H9 (cell line): ENCODE results near the gene BCAP29. TPM values are rescaled to one million over a fixed set of nuclear protein-coding genes. Genes with fewer than 3 reads are reported as not detected.

Experiments used
- DNase-seq: peaks from one replicate; pipeline ENCODE4 v3.0.0-alpha.2; 2017
- H2AFZ ChIP-seq: one replicate; pipeline ENCODE4 v1.6.1; 2013; ENCODE audit warnings: mild to moderate bottlenecking, low read length, control low read depth, moderate library complexity
- H2AK5ac ChIP-seq: 2 replicates; pipeline ENCODE4 v1.6.1; 2013; ENCODE audit warnings: low read length, control low read depth, mixed read lengths; ENCODE audit not compliant: insufficient read length
- H2BK120ac ChIP-seq: one replicate; pipeline ENCODE4 v1.6.1; 2013; ENCODE audit warnings: low read depth, mild to moderate bottlenecking, low read length, control low read depth, inconsistent platforms; ENCODE audit not compliant: poor library complexity, severe bottlenecking
- H2BK12ac ChIP-seq: 2 replicates; pipeline ENCODE4 v1.6.1; 2013; ENCODE audit warnings: low read length, control low read depth, mixed read lengths, low read depth; ENCODE audit not compliant: insufficient read length
- H2BK15ac ChIP-seq: 2 replicates; pipeline ENCODE4 v1.6.1; 2013; ENCODE audit warnings: low read depth, low read length, control low read depth
- H2BK20ac ChIP-seq: one replicate; pipeline ENCODE4 v1.6.1; 2013; ENCODE audit warnings: low read depth, mild to moderate bottlenecking, low read length, control low read depth, inconsistent platforms; ENCODE audit not compliant: poor library complexity, severe bottlenecking
- H2BK5ac ChIP-seq: 2 replicates; pipeline ENCODE4 v1.6.1; 2013; ENCODE audit warnings: low read length, control low read depth, mixed read lengths; ENCODE audit not compliant: insufficient read length
- H3K14ac ChIP-seq: 2 replicates; pipeline ENCODE4 v1.6.1; 2013; ENCODE audit warnings: low read length, control low read depth; ENCODE audit not compliant: insufficient read depth
- H3K18ac ChIP-seq: 2 replicates; pipeline ENCODE4 v1.6.1; 2013; ENCODE audit warnings: low read depth, mild to moderate bottlenecking, mixed read lengths, low read length, control low read depth; ENCODE audit not compliant: insufficient read length
- H3K23ac ChIP-seq: 2 replicates; pipeline ENCODE4 v1.6.1; 2013; ENCODE audit warnings: low read length, control low read depth, mixed read lengths, low read depth; ENCODE audit not compliant: insufficient read length
- H3K23me2 ChIP-seq: 2 replicates; pipeline ENCODE4 v1.6.1; 2013; ENCODE audit warnings: low read depth, mild to moderate bottlenecking, mixed read lengths, low read length, control low read depth; ENCODE audit not compliant: insufficient read length, poor library complexity, severe bottlenecking
- H3K27ac ChIP-seq: 2 replicates; pipeline ENCODE4 v1.5.1; 2013; ENCODE audit warnings: low read length, control low read depth, mixed read lengths, low read depth; ENCODE audit not compliant: insufficient read length
- H3K27me3 ChIP-seq: 2 replicates; pipeline ENCODE4 v1.6.1; 2013; ENCODE audit warnings: low read length, control low read depth, inconsistent platforms; ENCODE audit not compliant: insufficient read depth
- H3K4ac ChIP-seq: 2 replicates; pipeline ENCODE4 v1.6.1; 2013; ENCODE audit warnings: low read depth, mild to moderate bottlenecking, control low read depth, inconsistent platforms, low read length, moderate library complexity
- H3K4me1 ChIP-seq: 2 replicates; pipeline ENCODE4 v1.6.1; 2013; ENCODE audit warnings: low read length, control low read depth, inconsistent platforms; ENCODE audit not compliant: insufficient read depth
- H3K4me2 ChIP-seq: 2 replicates; pipeline ENCODE4 v1.6.1; 2013; ENCODE audit warnings: low read length, control low read depth, mixed read lengths; ENCODE audit not compliant: insufficient read length, insufficient read depth
- H3K56ac ChIP-seq: 2 replicates; pipeline ENCODE4 v1.6.1; 2013; ENCODE audit warnings: low read depth, mild to moderate bottlenecking, mixed read lengths, low read length, control low read depth; ENCODE audit not compliant: insufficient read length
- H3K79me1 ChIP-seq: 2 replicates; pipeline ENCODE4 v1.6.1; 2013; ENCODE audit warnings: low read depth, mild to moderate bottlenecking, moderate library complexity, low read length, control low read depth, inconsistent platforms; ENCODE audit not compliant: insufficient read depth, poor library complexity, severe bottlenecking
- H3K79me2 ChIP-seq: 2 replicates; pipeline ENCODE4 v1.6.1; 2013; ENCODE audit warnings: low read length, control low read depth, inconsistent platforms; ENCODE audit not compliant: insufficient read depth
- H3K9ac ChIP-seq: 2 replicates; pipeline ENCODE4 v1.6.1; 2013; ENCODE audit warnings: low read length, control low read depth, mixed read lengths; ENCODE audit not compliant: insufficient read length; ENCODE audit errors: extremely low read depth
- H3K9me3 ChIP-seq: one replicate; pipeline ENCODE4 v1.6.1; 2013; ENCODE audit warnings: low read depth, low read length, inconsistent platforms; ENCODE audit not compliant: control insufficient read depth
- H3T11ph ChIP-seq: one replicate; pipeline ENCODE4 v1.6.1; 2013; ENCODE audit warnings: mild to moderate bottlenecking, low read length, control low read depth, inconsistent platforms
- H4K20me1 ChIP-seq: one replicate; pipeline ENCODE4 v1.6.1; 2013; ENCODE audit not compliant: control insufficient read depth, insufficient read length, insufficient read depth
- H4K5ac ChIP-seq: 2 replicates; pipeline ENCODE4 v1.6.1; 2013; ENCODE audit warnings: low read depth, mild to moderate bottlenecking, mixed read lengths, low read length, control low read depth; ENCODE audit not compliant: insufficient read length
- H4K8ac ChIP-seq: replicated peaks from 2 replicates; pipeline ENCODE4 v1.6.1; 2013; ENCODE audit warnings: low read length, control low read depth, mixed read lengths, low read depth; ENCODE audit not compliant: insufficient read length
- H4K91ac ChIP-seq: 2 replicates; pipeline ENCODE4 v1.6.1; 2013; ENCODE audit warnings: low read depth, mild to moderate bottlenecking, moderate library complexity, mixed read lengths, low read length, control low read depth; ENCODE audit not compliant: insufficient read length
- H3K27ac Mint-ChIP-seq, 3 experiments: 2 replicates in 2 of 3; 3 replicates in 1 of 3; pipeline ENCODE4 v1.8.0; 2020 to 2021; ENCODE audit warnings: mixed read lengths in 3 of 3, mild to moderate bottlenecking in 1 of 3, moderate library complexity in 1 of 3
- H3K27me3 Mint-ChIP-seq: 2 replicates; pipeline ENCODE4 v1.8.0; 2021; ENCODE audit warnings: low read depth, mild to moderate bottlenecking, moderate library complexity, mixed read lengths
- H3K36me3 Mint-ChIP-seq, 3 experiments: 2 replicates in 2 of 3; 3 replicates in 1 of 3; pipeline ENCODE4 v1.8.0; 2020 to 2021; ENCODE audit warnings: low read depth in 3 of 3, mixed read lengths in 3 of 3; ENCODE audit not compliant: insufficient read depth in 1 of 3
- H3K4me1 Mint-ChIP-seq, 2 experiments: 2 replicates each; pipeline ENCODE4 v1.8.0; 2020; ENCODE audit warnings: mixed read lengths in 2 of 2
- H3K4me3 Mint-ChIP-seq, 2 experiments: 2 replicates in 1 of 2; 3 replicates in 1 of 2; pipeline ENCODE4 v1.8.0; 2020 to 2021; ENCODE audit warnings: mild to moderate bottlenecking in 2 of 2, mixed read lengths in 2 of 2, moderate library complexity in 1 of 2
- H3K9me3 Mint-ChIP-seq, 2 experiments: 2 replicates in 1 of 2; 3 replicates in 1 of 2; pipeline ENCODE4 v1.8.0; 2020; ENCODE audit warnings: mild to moderate bottlenecking in 2 of 2, mixed read lengths in 2 of 2, moderate library complexity in 1 of 2
- CTCF ChIP-seq: fragments of 200-600 bp; sonication (generic); conservative IDR thresholded peaks from 3 replicates; pipeline ENCODE4 v1.8.0; 2021; ENCODE audit warnings: antibody characterized with exemption, mild to moderate bottlenecking
- WGBS: extraction: QIAGEN DNeasy Blood & Tissue Kit; methylation state at CpG from one replicate; pipeline ENCODE4 v1.1.7; 2013; ENCODE audit warnings: missing lambda C conversion rate, low lambda C conversion rate, mixed read lengths; ENCODE audit not compliant: insufficient read length; ENCODE audit errors: extremely low coverage; 5-methylcytosine and 5-hydroxymethylcytosine counted together
- total RNA-seq: library from RNA; stranded (reverse); gene quantifications from 2 replicates; pipeline ENCODE4 v1.2.1, GENCODE V29; 2021

BCAP29 gene
- total RNA-seq, 1 experiment from 2014 or later, result 30.6 TPM

GRCh38 chr7:107661081-107661864, 81.2 kb downstream of the BCAP29 start:
- Histone ChIP-seq H3K18ac (no peak overlapping the region), H3K14ac (no peak overlapping the region), H3K4me2 (peak overlapping the region; percentile 68), H3K79me2 (no peaks in the 10 kb centered on the region), H3K4ac (no peak overlapping the region), H3K56ac (no peak overlapping the region), H2BK120ac (no peak overlapping the region), H2AFZ (no peak overlapping the region), H2BK12ac (no peak overlapping the region), H3K27me3 (peaks cover 33% of the 10 kb centered on the region), H2BK20ac (no peak overlapping the region), H3K79me1 (no peaks in the 10 kb centered on the region), H2BK15ac (no peak overlapping the region), H3K9me3 (no peaks in the 10 kb centered on the region), H3K4me1 (no peaks in the 10 kb centered on the region), H3K23me2 (peaks cover 15% of the 10 kb centered on the region), H3K27ac (no peak overlapping the region), H4K20me1 (no peaks in the 10 kb centered on the region), H3T11ph (no peak overlapping the region), H3K9ac (no peak overlapping the region), H2AK5ac (no peak overlapping the region), H4K5ac (no peak overlapping the region), H4K91ac (no peak overlapping the region), H2BK5ac (no peak overlapping the region), H4K8ac (no peak overlapping the region), H3K23ac (no peak overlapping the region)
- no peaks in the 10 kb centered on the region; a peak in 1 of 7 replicates for H3K36me3 Mint-ChIP-seq
- DNase-seq, result peak; percentile 76
- no CpG with 5 or more reads among the region's 73 CpGs for WGBS
- peaks cover 15 to 18% of the 10 kb centered on the region in 2 experiments for H3K4me1 Mint-ChIP-seq
- peak overlapping the region; percentile 75 to 88 for H3K4me3 Mint-ChIP-seq
- peak; percentile 38; the same call in 1 of the 3 replicates for TF ChIP-seq CTCF
- H3K27me3 Mint-ChIP-seq, result peaks cover 79% of the 10 kb centered on the region
- peaks cover 0 to 2% of the 10 kb centered on the region in 2 experiments; a peak in 1 of 5 replicates for H3K9me3 Mint-ChIP-seq
- no peak overlapping the region for H3K27ac Mint-ChIP-seq
